ENCODE results near the gene ESRRA. TPM values are rescaled to one million over a fixed set of nuclear protein-coding genes. Genes with fewer than 3 reads are reported as not detected.

ESRRA gene
- total and polyA plus RNA-seq, 12 donors, result 18.2 to 74.4 (median 54.5) TPM

- DNase-seq, result no peak
- no peak overlapping the region for H3K4me3 ChIP-seq
- no peaks in the 10 kb centered on the region for H3K9me3 ChIP-seq (replicated peaks in 1 of 3)
- WGBS, 4 donors, result 87 to 93% (median 91%) methylated on average over 17 to 35 of the region's 35 CpGs
- H3K27ac ChIP-seq, result peak overlapping the region in 1 of 5 donors; percentile 97
- no peaks in the 10 kb centered on the region for H3K27me3 ChIP-seq
- peaks cover 24 to 32% of the 10 kb centered on the region in 2 donors for H3K4me1 ChIP-seq (replicated peaks in 1 of 2)
- TF ChIP-seq CTCF (IDR thresholded peaks at IDR 0.05), result no peak
- TF ChIP-seq POLR2A (IDR thresholded peaks at IDR 0.05), result no peak
- intact Hi-C loops (cut with DNase I), result no loop called here
- peaks cover 0 to 60% of the 10 kb centered on the region in 2 donors for H3K36me3 ChIP-seq (replicated peaks in 1 of 2)
Observed at GRCh38 chr11:64265176-64266160, 39.9 kb upstream of the ESRRA start.

GRCh38 chr11:64266339-64266738 lies 39.0 kb upstream of the ESRRA start:
- TF ChIP-seq CTCF (IDR thresholded peaks at IDR 0.05), result no peak
- TF ChIP-seq POLR2A (IDR thresholded peaks at IDR 0.05), result no peak
- Histone ChIP-seq H3K27ac (peak overlapping the region in 2 of 5 donors; percentile 81 to 97), H3K9me3 (replicated peaks in 1 of 3) (no peaks in the 10 kb centered on the region), H3K36me3 (replicated peaks in 1 of 2) (peaks cover 0 to 51% of the 10 kb centered on the region in 2 donors), H3K4me3 (no peak overlapping the region), H3K4me1 (replicated peaks in 1 of 2) (peaks cover 24 to 32% of the 10 kb centered on the region in 2 donors), H3K27me3 (no peaks in the 10 kb centered on the region)
- 59 to 82% (median 77%) methylated on average over 9 to 15 of the region's 15 CpGs for WGBS, 4 donors
- peak in 4 of 7 donors; percentile 68 to 81 (median 77) for DNase-seq
- intact Hi-C loops (cut with DNase I), result no loop called here

- TF ChIP-seq CTCF (IDR thresholded peaks at IDR 0.05) (no peak), POLR2A (IDR thresholded peaks at IDR 0.05) (peak in 1 of 2 donors; percentile 23)
- Histone ChIP-seq H3K4me3 (no peak overlapping the region), H3K4me1 (replicated peaks in 1 of 2) (peaks cover 30 to 42% of the 10 kb centered on the region in 2 donors), H3K27me3 (no peaks in the 10 kb centered on the region), H3K36me3 (replicated peaks in 1 of 2) (peaks cover 0 to 41% of the 10 kb centered on the region in 2 donors), H3K27ac (peak overlapping the region; percentile 94 to 97 (median 96)), H3K9me3 (replicated peaks in 1 of 3) (no peaks in the 10 kb centered on the region)
- intact Hi-C loops (cut with DNase I), result no loop called here
- DNase-seq, result peak in 5 of 7 donors; percentile 64 to 76 (median 70)
- 38 to 63% (median 52%) methylated on average over 13 to 27 of the region's 27 CpGs for WGBS, 4 donors
Observed at GRCh38 chr11:64267207-64267945, 37.9 kb upstream of the ESRRA start.
